Measurements from ENCODE around the gene SMG7.

DNA sequence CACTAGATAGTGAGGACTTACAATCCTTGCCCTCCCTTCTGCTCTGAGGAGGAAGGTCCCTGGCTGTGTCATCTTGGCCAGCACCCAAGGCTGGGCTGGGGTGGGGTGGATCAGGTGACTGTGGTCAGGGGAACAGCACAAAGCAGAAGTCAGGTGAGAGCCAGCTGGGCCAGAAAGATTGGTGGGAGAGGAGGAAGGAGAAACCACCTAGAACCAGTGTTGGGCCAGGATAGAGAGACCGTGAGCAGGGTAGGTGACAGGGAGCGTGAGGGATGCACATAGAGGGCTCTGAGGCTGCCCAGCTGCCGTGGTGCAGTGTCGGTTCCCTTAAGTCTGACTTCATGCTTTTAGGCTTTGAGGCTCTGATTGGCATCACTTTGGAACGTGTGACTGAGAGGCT, 95.3 kb downstream of the SMG7 start:
- TF ChIP-seq SMC3 (IDR thresholded peaks at IDR 0.05) (no peak), ZNF302 (CRISPR knock-in tag; IDR thresholded peaks at IDR 0.05) (no peak), CHD2 (IDR thresholded peaks at IDR 0.05; ENCODE audit: low read length, partially characterized antibody) (no peak), HDAC2 (IDR thresholded peaks at IDR 0.05) (no peak), RFX5 (IDR thresholded peaks at IDR 0.05) (no peak), MYC (IDR thresholded peaks at IDR 0.05; ENCODE audit: borderline replicate concordance, low read length) (no peak), POLR2A (IDR thresholded peaks at IDR 0.05; ENCODE audit: low read length) (no peak), EP300 (IDR thresholded peaks at IDR 0.05) (no peak)
- TF ChIP-seq, protein P1, sequence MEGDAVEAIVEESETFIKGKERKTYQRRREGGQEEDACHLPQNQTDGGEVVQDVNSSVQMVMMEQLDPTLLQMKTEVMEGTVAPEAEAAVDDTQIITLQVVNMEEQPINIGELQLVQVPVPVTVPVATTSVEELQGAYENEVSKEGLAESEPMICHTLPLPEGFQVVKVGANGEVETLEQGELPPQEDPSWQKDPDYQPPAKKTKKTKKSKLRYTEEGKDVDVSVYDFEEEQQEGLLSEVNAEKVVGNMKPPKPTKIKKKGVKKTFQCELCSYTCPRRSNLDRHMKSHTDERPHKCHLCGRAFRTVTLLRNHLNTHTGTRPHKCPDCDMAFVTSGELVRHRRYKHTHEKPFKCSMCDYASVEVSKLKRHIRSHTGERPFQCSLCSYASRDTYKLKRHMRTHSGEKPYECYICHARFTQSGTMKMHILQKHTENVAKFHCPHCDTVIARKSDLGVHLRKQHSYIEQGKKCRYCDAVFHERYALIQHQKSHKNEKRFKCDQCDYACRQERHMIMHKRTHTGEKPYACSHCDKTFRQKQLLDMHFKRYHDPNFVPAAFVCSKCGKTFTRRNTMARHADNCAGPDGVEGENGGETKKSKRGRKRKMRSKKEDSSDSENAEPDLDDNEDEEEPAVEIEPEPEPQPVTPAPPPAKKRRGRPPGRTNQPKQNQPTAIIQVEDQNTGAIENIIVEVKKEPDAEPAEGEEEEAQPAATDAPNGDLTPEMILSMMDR (IDR thresholded peaks at IDR 0.05): no peak
- TF ChIP-seq, protein P2, sequence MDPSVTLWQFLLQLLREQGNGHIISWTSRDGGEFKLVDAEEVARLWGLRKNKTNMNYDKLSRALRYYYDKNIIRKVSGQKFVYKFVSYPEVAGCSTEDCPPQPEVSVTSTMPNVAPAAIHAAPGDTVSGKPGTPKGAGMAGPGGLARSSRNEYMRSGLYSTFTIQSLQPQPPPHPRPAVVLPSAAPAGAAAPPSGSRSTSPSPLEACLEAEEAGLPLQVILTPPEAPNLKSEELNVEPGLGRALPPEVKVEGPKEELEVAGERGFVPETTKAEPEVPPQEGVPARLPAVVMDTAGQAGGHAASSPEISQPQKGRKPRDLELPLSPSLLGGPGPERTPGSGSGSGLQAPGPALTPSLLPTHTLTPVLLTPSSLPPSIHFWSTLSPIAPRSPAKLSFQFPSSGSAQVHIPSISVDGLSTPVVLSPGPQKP (IDR thresholded peaks at IDR 0.05; ENCODE audit: low read depth, low read length): no peak
- TF ChIP-seq, protein P3, sequence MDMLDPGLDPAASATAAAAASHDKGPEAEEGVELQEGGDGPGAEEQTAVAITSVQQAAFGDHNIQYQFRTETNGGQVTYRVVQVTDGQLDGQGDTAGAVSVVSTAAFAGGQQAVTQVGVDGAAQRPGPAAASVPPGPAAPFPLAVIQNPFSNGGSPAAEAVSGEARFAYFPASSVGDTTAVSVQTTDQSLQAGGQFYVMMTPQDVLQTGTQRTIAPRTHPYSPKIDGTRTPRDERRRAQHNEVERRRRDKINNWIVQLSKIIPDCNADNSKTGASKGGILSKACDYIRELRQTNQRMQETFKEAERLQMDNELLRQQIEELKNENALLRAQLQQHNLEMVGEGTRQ (IDR thresholded peaks at IDR 0.05): no peak
